BLaER1 treated with 17β-estradiol and CSF1 and Interleukin-3, amounts not matched to agents 10 nM and 100 nM (cell line): ENCODE measurements around the gene PPP1R13L.
"Not testable (repeated sequence)": the region's sequence is repeated elsewhere in the genome, so short reads cannot be mapped to it uniquely, and the experiment has no call there.

Experiments used
- H3K27ac ChIP-seq, 11 experiments: shearing (Covaris generic); formaldehyde crosslinking; 2 replicates each; pipeline ENCODE4 v1.8.1; 2022
- H3K27me3 ChIP-seq, 11 experiments: shearing (Covaris generic); formaldehyde crosslinking; 2 replicates each; pipeline ENCODE4 v1.8.1; 2022
- H3K36me3 ChIP-seq, 11 experiments: shearing (Covaris generic); formaldehyde crosslinking; 2 replicates each; pipeline ENCODE4 v1.8.1; 2022
- H3K4me1 ChIP-seq, 10 experiments: shearing (Covaris generic); formaldehyde crosslinking; 2 replicates each; pipeline ENCODE4 v1.8.1; 2022
- H3K4me2 ChIP-seq, 11 experiments: shearing (Covaris generic); formaldehyde crosslinking; 2 replicates each; pipeline ENCODE4 v1.8.1; 2022
- H3K4me3 ChIP-seq, 10 experiments: shearing (Covaris generic); formaldehyde crosslinking; 2 replicates each; pipeline ENCODE4 v1.8.1; 2022
- H3K9ac ChIP-seq, 11 experiments: shearing (Covaris generic); formaldehyde crosslinking; 2 replicates each; pipeline ENCODE4 v1.8.1; 2022
- H3K9me3 ChIP-seq, 11 experiments: shearing (Covaris generic); formaldehyde crosslinking; replicated peaks in 1 of 11; 2 replicates each; pipeline ENCODE4 v1.8.1; 2022
- H4K20me1 ChIP-seq, 11 experiments: shearing (Covaris generic); formaldehyde crosslinking; 2 replicates each; pipeline ENCODE4 v1.8.1; 2022
- Cebpa-rat ChIP-seq, 11 experiments: shearing (Covaris generic); IDR thresholded peaks; 2 replicates each; pipeline ENCODE4 v1.8.1; 2022

Gene PPP1R13L

DNA sequence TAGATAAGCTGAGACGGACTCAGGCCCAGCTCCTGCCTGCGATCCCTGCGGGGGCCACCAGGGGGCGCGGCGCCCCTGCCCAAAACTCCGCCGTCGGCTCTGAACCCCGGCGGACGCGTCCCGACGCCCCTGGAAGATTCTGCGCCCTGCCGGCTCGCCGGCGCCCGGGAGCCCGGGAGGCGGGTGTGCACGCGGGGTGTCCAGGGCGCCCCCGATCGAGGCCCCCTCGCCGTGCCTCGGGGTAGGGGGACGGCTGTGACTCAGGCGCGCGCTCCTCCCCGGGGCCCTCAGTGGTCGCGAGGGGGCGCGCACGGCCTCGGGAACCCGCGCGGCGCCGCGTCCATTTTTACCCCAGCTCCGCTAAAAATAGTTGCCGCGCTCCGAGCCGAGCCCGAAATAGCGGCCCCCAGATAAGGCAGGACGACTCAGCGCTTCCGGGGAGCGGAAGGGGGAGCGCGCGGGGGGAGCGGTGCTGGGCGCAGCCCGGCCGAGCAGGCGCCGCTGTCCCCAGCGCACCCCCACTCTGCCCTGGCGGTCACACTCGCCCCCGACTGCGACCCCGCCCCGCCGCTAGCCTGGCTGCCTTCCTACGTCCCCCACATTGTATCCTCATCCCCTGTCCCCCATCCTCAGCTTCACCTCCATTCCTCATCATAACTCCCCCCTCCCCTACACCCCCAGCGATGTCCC is 34.8 kb upstream of the PPP1R13L start:
- H3K9ac ChIP-seq: peak overlapping the region; percentile 78 to 91 (median 88)
- peaks cover 41 to 55% (median 48%) of the 10 kb centered on the region in 10 experiments for H3K4me1 ChIP-seq
- H3K4me2 ChIP-seq: peak overlapping the region; percentile 68 to 90 (median 81)
- H3K4me3 ChIP-seq: peak overlapping the region; percentile 57 to 76 (median 69)
- H3K27ac ChIP-seq: peak overlapping the region; percentile 79 to 93 (median 92)
- TF ChIP-seq Cebpa-rat (IDR thresholded peaks at IDR 0.05): no peak
- H3K27me3 ChIP-seq: no peaks in the 10 kb centered on the region
- no peaks in the 10 kb centered on the region for H3K36me3 ChIP-seq
- no peaks in the 10 kb centered on the region for H4K20me1 ChIP-seq
- H3K9me3 ChIP-seq: no peaks in the 10 kb centered on the region

DNA sequence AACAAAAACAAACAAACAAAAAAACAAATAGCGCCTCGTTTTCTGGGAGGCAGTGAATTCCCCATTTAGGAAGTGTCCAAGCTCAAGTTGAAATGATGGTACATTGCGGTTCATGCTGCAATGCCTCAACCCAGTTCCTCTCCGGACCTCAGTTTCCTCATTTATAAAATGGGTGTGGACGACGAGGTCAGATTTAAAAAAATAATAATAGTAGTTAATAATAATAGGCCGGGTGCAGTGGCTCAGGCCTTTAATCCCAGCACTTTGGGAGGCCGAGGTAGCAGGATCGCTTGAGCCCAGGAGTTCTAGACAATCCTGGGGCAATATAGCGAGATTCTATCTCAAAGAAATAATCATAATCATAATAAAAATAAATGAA is 34.3 kb upstream of the PPP1R13L start:
- peak overlapping the region; percentile 79 to 93 (median 92); a peak in 21 of 22 replicates for H3K27ac ChIP-seq
- TF ChIP-seq Cebpa-rat (IDR thresholded peaks at IDR 0.05): no peak
- H3K9me3 ChIP-seq: no peaks in the 10 kb centered on the region
- H3K4me2 ChIP-seq: peak overlapping the region; percentile 68 to 90 (median 81)
- H3K4me1 ChIP-seq: peaks cover 37 to 51% (median 44%) of the 10 kb centered on the region in 10 experiments
- H3K4me3 ChIP-seq: peak overlapping the region; percentile 57 to 76 (median 69)
- no peaks in the 10 kb centered on the region for H3K27me3 ChIP-seq
- no peaks in the 10 kb centered on the region for H3K36me3 ChIP-seq
- H3K9ac ChIP-seq: peak overlapping the region; percentile 78 to 91 (median 88)
- no peaks in the 10 kb centered on the region for H4K20me1 ChIP-seq

DNA sequence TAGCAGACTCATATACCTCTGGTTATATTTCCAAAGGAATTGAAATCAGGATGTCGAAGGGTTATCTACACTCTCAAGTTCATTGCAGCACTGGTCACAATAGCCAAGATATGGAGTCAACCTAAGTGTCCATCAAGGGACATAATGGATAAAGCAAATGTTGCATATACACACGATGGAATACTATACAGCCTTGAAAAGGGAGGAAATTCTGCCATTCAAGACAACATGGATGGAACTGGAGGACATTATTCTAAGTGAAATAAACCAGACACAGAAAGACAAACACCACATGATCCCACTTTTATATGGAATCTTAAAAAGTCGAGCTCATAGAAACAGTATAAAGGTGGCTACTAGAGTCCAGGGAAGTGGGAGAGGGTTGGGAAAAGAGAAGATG is 32.5 kb upstream of the PPP1R13L start:
- Histone ChIP-seq H3K4me1 (peaks cover 22 to 37% (median 34%) of the 10 kb centered on the region in 10 experiments), H3K27ac (no peak overlapping the region), H3K27me3 (no peaks in the 10 kb centered on the region), H3K9ac (no peak overlapping the region), H3K36me3 (no peaks in the 10 kb centered on the region), H4K20me1 (no peaks in the 10 kb centered on the region), H3K4me2 (no peak overlapping the region), H3K9me3 (no peaks in the 10 kb centered on the region), H3K4me3 (no peak overlapping the region)
- TF ChIP-seq Cebpa-rat (IDR thresholded peaks at IDR 0.05): no peak

DNA sequence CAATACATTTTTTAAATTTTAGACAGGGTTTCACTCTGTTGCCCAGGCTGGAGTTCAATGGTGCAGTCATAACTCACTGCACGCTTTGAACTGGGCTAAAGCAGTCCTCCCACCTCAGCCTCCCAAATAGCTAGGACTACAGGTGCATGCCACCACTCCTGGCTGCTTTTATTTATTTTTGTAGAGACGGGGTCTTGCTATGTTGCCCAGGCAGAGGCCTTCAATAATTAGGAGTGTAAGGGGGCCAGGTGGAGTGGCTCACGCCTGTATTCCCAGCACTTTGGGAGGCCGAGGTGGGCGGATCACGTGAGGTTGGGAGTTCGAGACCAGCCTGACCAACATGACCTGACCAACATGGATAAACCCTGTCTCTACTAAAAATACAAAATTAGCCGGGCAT is 27.7 kb upstream of the PPP1R13L start:
- peaks cover 0 to 15% (median 8%) of the 10 kb centered on the region in 11 experiments; a peak in 11 of 22 replicates for H3K27me3 ChIP-seq

DNA sequence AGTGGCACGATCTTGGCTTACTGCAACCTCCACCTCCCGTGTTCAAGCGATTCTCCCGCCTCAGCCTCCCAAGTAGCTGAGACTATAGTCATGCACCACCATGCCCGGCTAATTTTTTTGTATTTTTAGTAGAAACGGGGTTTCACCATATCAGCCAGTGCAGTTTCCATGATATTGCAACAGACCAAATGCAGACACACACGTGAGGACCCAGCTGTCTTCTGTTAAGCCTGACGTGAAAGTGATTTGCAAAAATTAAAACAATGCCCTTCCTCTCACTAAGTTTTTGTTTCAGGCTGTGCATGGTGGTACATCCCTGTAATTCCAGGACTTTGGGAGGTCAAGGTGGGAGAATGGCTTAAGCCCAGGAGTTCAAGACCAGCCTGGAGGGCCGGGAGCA is 26.1 kb upstream of the PPP1R13L start:
- Histone ChIP-seq H3K27me3 (peaks cover 0 to 15% (median 8%) of the 10 kb centered on the region in 11 experiments; a peak in 11 of 22 replicates), H3K4me1 (peaks cover 6 to 49% (median 40%) of the 10 kb centered on the region in 10 experiments; a peak in 19 of 20 replicates), H3K9ac (peak overlapping the region in 3 of 11 experiments; percentile 6 to 49 (median 35); a peak in 3 of 22 replicates), H3K4me2 (peak overlapping the region in 9 of 11 experiments; percentile 6 to 57 (median 41); a peak in 14 of 22 replicates), H3K27ac (peak overlapping the region in 8 of 11 experiments; percentile 42 to 60 (median 53); a peak in 12 of 22 replicates)
- peak in 5 of 11 experiments; percentile 21 to 67 (median 34); a peak in 7 of 22 replicates for TF ChIP-seq Cebpa-rat (IDR thresholded peaks at IDR 0.05)
- H3K9me3 ChIP-seq, H3K36me3 ChIP-seq, H4K20me1 ChIP-seq, H3K4me3 ChIP-seq: not testable (repeated sequence)

More for the DNA sequence above, 27.7 kb upstream of the PPP1R13L start:
- not testable (repeated sequence) for H3K9me3 ChIP-seq, H3K27ac ChIP-seq, H3K9ac ChIP-seq, H3K4me3 ChIP-seq, H4K20me1 ChIP-seq, H3K4me2 ChIP-seq, H3K36me3 ChIP-seq
- peaks cover 5 to 34% (median 29%) of the 10 kb centered on the region in 10 experiments; a peak in 17 of 20 replicates for H3K4me1 ChIP-seq

DNA sequence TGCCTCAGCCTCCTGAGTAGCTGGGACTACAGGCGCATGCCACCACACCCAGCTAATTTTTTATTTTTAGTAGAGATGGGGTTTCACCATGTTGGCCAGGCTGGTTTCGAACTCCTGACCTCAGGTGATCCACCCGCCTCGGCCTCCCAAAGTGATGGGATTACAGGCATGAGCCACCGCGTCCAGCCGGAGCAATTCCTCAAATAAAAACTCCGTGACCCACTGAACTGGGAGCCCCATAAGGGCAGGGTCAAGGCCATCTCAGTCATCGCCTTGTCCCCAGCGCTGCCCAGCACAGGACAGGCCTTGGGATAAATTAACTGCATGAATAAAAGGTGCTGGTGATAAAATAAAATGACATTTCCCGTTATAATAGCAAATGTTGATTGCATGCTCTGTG is 25.0 kb upstream of the PPP1R13L start:
- peak overlapping the region in 7 of 11 experiments; percentile 6 to 94 (median 34); a peak in 4 of 22 replicates for H3K4me2 ChIP-seq
- peaks cover 0 to 15% (median 8%) of the 10 kb centered on the region in 11 experiments; a peak in 11 of 22 replicates for H3K27me3 ChIP-seq
- not testable (repeated sequence) for H3K36me3 ChIP-seq, H4K20me1 ChIP-seq, H3K4me3 ChIP-seq, H3K9me3 ChIP-seq
- H3K9ac ChIP-seq: peak overlapping the region in 1 of 11 experiments; percentile 44; a peak in 1 of 22 replicates
- peaks cover 17 to 60% (median 51%) of the 10 kb centered on the region in 10 experiments for H3K4me1 ChIP-seq
- H3K27ac ChIP-seq: peak overlapping the region in 4 of 11 experiments; percentile 35 to 60 (median 48); a peak in 6 of 22 replicates

DNA sequence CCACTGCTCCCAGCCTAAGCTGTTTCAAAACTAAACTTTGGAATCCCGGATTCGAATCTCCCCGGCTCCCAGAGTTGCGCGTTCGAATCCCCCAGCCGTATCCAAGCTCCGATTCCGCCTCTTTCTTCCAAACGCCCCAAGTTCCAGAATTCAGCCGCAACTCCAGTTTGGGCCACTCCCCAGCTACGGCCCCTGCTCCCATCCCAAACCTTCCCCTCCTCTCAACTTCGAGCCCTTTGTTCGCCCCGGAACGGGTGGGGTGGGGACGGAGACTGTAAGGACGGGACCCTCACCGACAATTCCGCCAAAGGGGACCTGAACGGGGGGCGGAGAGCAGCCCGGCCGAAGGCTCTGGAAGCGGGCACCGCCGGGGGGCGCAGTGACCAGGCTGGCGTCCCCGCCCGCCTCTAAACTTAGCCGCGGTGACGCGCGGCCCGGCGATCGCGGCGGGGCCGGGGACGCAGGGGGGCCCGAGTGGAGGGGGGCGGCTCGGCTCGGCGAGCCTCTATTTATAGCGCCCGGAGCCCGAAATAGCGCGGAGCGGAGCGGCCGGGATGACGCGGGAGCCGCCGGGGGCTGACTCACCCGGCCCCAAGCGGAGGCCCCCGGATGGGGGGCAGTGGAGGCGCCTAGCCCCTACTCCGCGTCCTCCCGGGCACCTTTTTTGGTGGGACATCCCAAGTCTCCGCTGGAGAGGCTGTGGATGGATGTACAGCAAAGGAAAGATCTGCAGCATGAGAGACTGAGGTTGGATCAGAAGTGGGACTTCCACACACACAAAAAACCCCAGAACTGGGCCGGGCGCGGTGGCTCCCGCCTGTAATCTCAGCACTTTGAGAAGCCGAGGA is 23.7 kb upstream of the PPP1R13L start:
- no peaks in the 10 kb centered on the region for H4K20me1 ChIP-seq
- H3K9me3 ChIP-seq: no peaks in the 10 kb centered on the region
- peak overlapping the region; percentile 31 to 77 (median 69); a peak in 21 of 22 replicates for H3K27ac ChIP-seq
- H3K36me3 ChIP-seq: no peaks in the 10 kb centered on the region
- H3K27me3 ChIP-seq: peaks cover 0 to 15% (median 8%) of the 10 kb centered on the region in 11 experiments; a peak in 11 of 22 replicates
- H3K4me2 ChIP-seq: peak overlapping the region; percentile 77 to 95 (median 92)
- no peak for TF ChIP-seq Cebpa-rat (IDR thresholded peaks at IDR 0.05)
- H3K9ac ChIP-seq: peak overlapping the region; percentile 60 to 82 (median 73)
- peaks cover 23 to 72% (median 64%) of the 10 kb centered on the region in 10 experiments for H3K4me1 ChIP-seq
- peak overlapping the region; percentile 54 to 71 (median 60) for H3K4me3 ChIP-seq

DNA sequence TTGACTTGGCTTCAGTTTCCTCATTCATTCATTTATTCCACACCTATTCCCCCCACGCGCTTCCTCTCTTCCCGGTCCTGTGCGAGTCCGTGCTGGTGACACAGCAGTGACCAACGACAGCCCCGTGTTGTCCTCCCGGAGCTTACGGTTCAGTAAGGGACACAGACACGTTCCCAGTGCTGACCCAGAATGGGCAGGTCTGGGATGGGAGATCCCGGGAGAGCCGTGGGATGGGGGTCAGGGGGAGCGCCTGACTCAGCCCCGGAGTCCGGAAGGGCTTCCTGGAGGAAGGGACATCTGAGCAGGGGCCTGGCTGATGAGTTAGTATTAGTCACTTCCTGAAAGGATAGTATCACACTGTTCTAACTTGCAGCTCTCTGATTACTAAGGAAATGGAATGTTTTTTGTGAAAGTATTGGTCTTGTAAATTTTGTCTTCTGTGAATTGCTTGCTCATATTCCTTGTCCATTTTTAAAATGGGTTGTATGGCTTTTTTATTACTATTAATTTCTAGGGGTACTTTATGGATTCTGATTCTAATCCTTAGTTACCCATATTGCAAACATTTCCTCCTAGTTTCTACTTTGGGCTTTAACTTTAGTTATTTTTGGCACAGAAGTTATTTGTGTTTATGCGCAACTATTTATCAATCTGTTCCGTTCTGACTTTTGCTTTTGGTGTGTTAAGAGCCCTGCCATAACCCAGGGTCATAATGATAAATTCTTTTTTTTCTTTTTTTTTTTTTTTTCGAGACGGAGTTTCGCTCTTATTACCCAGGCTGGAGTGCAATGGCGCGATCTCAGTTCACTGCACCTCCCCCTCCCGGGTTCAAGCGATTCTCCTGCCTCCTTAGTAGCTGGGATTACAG is 19.6 kb upstream of the PPP1R13L start:
- Histone ChIP-seq H3K4me2 (peak overlapping the region; percentile 96 to 100 (median 99)), H3K9me3 (no peaks in the 10 kb centered on the region), H4K20me1 (peaks cover 0 to 13% (median 0%) of the 10 kb centered on the region in 11 experiments; a peak in 4 of 22 replicates), H3K36me3 (peaks cover 0 to 16% (median 11%) of the 10 kb centered on the region in 11 experiments; a peak in 15 of 22 replicates), H3K27ac (peak overlapping the region; percentile 74 to 93 (median 91)), H3K9ac (peak overlapping the region; percentile 78 to 88 (median 85)), H3K4me1 (peaks cover 57 to 97% (median 90%) of the 10 kb centered on the region in 10 experiments), H3K27me3 (peaks cover 0 to 15% (median 8%) of the 10 kb centered on the region in 11 experiments; a peak in 11 of 22 replicates), H3K4me3 (peak overlapping the region; percentile 68 to 77 (median 74))
- TF ChIP-seq Cebpa-rat (IDR thresholded peaks at IDR 0.05): no peak
